ACHN (cell line): ENCODE results near the gene ZNF770.

Source experiments
- DNase-seq: peaks from one replicate; pipeline ENCODE4 v3.0.0-alpha.2; 2015
- in situ Hi-C: cut with HindIII; loops from 2 replicates; pipeline ENCODE4 v1.10.0; 2017; ENCODE audit warnings: low sequenced_read_pairs, low pct_ligation_motif_present, low pct_unique_long_range_greater_than_20kb

ZNF770 gene, protein sequence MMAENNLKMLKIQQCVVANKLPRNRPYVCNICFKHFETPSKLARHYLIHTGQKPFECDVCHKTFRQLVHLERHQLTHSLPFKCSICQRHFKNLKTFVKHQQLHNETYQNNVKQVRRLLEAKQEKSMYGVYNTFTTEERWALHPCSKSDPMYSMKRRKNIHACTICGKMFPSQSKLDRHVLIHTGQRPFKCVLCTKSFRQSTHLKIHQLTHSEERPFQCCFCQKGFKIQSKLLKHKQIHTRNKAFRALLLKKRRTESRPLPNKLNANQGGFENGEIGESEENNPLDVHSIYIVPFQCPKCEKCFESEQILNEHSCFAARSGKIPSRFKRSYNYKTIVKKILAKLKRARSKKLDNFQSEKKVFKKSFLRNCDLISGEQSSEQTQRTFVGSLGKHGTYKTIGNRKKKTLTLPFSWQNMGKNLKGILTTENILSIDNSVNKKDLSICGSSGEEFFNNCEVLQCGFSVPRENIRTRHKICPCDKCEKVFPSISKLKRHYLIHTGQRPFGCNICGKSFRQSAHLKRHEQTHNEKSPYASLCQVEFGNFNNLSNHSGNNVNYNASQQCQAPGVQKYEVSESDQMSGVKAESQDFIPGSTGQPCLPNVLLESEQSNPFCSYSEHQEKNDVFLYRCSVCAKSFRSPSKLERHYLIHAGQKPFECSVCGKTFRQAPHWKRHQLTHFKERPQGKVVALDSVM

DNA sequence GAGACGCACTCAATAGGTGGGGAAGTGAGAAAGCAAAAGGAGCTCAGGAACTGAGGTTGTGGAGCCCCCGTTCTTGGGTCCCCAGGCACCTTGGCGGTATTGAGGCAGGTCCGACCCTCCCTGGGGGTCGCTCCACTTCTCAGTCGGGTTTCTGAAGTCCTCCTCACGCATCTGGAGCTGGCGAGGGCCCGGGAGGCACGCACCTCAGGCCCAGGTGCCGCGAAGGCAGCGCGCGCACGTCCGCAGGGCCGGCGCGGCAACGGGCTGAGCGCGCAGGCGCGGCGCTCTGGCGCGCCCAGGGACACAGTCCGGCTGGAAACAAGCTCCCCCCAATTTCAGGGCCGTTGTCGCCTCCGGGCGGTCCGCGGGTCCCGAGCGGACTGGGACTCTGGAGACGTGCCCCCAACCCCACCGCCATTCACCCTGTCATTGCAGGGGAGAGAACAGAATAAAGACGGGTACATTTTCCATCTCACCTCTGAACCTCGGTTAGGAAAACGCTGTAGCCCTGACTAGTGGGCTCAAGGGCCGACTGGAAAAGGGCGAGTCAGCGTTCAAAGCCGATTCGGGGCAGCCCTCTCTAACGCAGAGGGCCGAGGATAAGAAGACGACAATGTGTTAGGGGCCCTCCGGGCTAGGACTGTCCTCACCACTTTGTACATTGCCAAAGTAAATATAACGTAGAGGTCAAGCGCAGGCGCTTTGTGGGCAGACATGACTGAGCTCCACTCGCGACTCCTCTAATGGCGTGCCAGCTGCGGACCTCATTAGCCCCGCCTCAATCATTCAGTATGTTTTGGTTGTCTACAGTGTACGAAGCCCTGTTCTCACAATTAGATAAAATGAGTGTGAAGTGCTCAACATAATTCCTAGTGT, at the start of gene ZNF770:
TSS of gene ZNF770 (minus strand) at position 261 of the 876 bp plus-strand sequence. CDS start 4,853 bp downstream, outside the sequence.
- DNase-seq = peak; percentile 70
- in situ Hi-C loops = no loop called here

DNA sequence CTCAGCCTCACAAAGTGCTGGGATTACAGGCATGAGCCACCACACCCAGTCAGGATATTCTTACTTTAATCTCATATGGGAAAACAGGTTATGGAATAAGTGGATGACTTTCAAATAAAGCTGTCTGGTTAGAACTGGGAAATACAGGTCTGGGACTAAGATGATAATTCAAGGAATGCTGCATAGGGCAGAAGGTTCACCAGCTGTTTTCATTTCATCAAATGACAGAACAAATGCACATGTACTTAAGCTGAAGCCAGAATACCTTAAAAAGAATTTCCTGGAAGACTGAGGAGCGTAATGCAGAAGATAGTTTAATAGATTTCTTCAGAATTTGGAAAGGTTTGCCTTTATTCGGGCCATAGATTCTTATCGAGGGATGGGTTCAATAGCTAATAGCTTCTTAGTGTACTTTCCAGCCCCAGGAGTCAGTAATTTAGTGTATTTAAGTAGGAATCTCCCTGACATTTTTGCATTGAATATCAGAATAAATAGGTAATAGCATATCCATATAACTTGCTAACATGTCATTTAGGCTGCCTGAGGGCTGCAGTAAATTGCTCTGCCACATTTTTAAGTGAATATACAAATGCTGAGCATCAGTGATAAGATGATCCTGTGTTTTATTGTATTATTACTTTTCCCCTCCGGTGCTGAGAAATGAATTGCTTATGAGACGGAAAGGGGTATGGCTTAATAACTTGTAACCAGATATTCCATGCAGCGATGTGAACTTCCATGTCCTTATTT, 40.3 kb upstream of the ZNF770 start:
- no peak for DNase-seq
- in situ Hi-C loops = no loop called here

DNA sequence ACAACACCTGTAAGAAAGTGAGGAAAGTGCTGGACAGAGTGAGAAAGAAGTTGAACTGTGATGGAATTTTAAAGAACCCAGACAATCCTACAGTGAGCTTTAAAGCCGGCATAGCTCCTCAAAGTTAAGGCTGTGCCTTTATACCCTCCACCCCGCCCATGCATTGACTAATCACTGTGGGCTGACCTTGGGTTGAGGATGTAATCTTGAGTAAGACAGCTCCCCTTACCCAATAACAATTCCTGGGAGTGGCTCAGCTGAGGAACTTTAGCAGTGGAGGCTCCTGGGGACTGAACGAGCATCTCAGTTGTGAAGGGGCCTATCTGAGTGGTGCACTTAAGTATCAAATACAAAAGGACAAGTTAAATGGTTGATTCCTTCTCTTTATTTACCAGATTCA, 35.7 kb upstream of the ZNF770 start:
- in situ Hi-C loops = no loop called here
- DNase-seq = no peak

DNA sequence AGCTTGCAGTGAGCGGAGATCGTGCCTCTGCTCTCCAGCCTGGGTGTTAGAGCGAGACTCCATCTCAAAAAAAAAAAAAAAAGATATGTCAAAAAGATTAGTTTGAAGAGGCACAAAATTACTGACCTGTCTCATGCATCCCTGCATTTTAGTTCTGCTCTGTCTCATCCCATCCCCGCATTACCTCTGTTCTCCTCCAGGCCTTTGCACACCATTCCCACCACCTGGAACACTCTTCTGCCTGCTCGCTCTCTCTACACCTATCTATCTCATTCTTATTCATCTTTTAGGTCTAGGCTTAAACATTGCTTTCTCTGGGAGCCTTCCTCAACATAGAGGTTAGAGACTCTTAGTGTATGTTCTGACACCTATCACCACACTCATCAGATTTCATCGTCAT, 32.9 kb upstream of the ZNF770 start:
- DNase-seq = no peak
- in situ Hi-C loops = no loop called here

DNA sequence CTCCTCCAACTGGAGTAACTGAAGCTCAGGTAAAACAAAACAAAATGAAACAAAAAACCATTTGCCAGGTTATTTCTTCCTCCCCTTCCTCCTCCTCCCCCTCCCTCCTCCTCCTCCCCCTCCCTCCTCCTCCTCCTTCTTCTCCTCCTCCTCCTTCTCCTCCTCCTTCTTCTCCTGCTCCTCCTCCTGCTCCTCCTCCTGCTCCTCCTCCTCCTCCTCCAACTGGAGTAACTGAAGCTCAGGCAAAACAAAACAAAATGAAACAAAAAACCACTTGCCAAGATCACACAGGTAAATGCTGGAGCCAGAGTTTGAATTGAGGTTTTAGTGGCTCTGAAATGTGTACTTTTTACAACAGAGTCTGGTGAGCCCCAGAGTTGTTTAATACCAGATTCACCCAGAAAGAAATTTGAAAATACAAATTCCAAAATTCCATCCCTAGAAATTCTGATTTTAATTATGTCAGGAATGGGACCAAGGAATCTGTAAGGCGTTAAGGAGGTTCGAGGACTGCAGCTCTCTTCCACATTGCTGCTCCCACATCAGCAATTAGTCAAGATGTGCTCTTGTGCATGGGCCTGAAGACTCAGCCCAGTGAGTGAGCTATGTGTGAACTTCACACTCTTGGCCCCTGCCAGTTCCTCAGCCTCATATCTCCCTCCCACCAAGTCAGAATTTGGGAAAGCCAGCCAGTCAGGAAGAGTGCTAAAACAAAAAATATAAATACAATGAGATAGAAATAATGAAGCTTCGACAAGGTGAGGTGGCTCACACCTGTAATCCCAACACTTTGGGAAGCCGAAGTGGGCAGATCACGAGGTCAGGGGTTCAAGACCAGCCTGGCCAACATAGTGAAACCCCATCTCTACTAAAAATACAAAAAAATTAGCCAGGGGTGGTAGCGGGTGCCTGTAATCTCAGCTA, 31.6 kb upstream of the ZNF770 start:
- peak; percentile 22 for DNase-seq
- in situ Hi-C loops = no loop called here

DNA sequence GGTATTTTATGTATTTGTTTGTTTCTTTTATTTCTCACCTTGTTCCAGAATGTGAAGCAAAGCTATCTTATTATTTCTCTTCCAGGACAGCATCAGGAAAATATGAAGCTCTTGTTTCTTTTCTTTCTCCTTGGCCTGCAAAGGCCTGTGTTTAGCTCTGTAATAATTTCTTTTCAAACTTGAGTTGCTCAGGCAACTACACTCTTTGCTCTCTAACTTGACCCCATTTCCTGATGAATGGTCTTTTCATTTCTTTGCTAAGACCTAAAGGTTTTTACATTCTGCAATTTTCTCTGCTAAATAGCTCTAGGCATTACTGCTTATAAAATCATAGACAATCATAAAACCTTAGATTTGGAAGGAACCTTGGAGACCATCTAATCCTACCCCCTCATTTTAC, 26.2 kb upstream of the ZNF770 start:
- in situ Hi-C loops = no loop called here
- DNase-seq = no peak

DNA sequence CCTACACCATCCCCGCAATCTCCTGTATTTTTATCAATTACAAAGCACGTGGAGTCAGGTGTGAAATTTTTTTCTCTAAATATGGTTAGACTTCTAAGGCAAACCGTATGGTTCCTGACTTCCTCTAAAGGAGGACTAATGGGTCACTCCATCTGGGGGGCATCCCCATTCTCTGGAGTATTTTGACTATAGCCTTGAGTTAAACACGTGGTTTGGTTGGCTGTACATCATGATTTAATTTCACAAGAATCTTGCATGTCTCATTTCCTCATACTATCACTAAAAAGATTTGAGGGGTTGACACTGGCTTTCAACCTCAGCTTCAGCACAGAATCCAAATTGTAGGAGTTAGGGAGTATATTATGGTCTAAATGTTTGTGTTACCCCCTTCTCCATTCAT, 25.3 kb upstream of the ZNF770 start:
- DNase-seq = no peak
- in situ Hi-C loops = no loop called here

DNA sequence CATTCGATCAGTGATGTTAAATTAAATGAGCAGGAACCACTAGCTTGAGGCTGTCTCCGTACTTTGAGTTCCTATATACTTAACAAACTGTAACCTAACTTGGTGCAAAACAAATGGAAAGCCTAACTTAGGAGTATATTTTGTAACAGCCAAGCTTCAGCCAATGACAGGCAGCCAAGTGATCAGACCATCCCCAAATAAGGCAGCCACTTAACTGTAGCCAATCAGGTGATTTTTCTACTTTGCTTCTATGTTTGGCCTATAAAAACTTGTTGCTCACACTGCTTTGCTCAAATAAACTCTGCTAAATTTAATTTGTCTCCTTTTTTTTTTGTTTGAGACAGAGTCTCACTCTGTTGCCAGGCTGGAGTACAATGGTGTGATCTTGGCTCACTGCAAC, 19.3 kb upstream of the ZNF770 start:
- no peak for DNase-seq
- in situ Hi-C loops = no loop called here

DNA sequence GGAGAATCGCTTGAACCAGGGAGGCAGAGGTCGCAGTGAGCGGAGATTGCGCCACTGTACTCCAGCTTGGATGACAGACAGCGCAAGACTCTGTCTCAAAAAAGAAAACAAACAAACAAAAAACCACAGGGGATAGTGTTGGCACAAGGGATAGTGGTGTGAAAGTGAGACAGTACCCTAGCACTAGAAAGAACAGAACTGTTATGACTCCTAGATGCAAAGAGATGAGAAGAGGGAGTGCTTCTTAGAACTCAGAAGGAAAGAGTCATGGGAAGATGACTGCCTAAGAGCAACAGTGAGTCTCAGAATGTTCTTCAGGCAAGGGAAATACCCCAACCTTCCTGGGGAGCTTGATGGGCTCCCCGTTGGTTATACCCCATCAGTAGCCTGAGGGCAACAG, 17.8 kb upstream of the ZNF770 start:
- in situ Hi-C loops = no loop called here
- no peak for DNase-seq

DNA sequence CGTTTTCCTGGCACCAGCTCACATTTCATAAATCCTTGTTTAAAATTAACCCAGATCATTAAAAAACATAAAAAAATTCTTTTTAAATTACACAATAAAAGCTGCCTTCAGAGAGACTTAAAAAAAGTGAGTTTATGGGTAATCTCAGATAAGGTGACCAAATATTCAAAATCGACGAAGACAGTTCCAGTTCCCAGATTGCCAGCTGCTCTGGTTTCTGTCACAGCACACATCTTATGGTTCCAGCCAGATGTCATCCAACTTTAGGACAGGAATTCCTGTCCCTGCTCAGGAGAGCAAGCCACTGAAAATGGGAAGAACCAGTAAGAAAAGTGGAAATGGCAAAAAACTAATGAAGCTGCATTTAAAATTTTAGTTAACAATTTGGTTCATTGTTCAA, 15.8 kb upstream of the ZNF770 start:
- in situ Hi-C loops = no loop called here
- no peak for DNase-seq

DNA sequence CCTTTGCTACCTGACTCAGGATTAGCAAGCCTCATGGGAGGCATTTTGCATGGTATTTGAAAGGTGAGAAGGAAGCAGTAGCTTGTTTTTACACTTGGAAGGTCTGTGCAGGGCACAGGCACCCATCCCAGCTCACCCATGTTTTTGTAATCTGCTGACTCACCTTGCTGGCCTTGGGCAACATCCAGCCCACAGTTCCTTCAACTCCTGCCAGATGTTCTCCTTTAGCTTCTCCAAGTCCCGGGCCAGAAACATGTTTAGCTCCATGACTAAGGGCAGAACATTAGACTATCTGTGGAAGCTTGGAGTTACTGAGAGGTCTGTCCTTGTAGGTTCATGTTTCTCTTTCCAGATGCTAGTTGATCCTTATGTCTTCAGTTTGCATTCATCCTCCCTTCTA, 12.4 kb upstream of the ZNF770 start:
- in situ Hi-C loops = no loop called here
- DNase-seq = no peak

DNA sequence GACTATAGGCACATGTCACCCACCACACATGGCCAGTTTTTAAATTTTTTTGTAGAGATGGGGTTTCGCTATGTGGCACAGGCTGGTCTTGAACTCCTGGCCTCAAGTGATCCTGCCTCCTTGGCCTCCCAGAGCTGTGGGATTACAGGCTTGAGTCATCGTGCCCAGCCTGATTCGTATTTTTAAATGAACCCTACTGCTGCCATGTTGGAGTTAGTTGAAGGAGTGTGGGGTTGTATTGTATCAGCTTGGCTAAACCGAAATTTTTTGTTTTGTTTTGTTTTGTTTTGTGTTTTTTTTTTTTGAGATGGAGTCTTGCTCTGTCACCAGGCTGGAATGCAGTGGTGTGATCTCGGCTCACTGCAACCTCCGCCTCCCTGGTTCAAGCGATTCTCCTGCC, 11.8 kb upstream of the ZNF770 start:
- no peak for DNase-seq
- in situ Hi-C loops = no loop called here

DNA sequence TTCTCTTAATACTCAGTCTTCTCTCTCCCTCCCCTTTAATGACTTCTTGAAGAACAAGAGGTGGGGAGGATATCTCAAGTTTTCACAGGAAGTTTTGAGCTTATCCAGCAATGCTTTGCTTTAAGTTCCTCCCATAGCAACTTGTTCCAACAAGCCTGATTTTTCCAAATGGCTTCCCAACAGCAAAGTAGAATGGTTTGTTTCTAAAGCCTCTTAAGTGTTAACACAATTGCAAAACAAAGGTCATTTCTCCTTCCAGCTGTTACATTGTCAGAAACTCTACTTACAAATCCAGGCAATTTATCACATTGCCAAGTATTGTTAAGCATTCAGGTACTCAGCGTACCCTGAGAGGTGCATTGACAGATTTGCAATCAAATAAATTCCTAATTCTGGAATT, 6.8 kb upstream of the ZNF770 start:
- in situ Hi-C loops = no loop called here
- DNase-seq = no peak

DNA sequence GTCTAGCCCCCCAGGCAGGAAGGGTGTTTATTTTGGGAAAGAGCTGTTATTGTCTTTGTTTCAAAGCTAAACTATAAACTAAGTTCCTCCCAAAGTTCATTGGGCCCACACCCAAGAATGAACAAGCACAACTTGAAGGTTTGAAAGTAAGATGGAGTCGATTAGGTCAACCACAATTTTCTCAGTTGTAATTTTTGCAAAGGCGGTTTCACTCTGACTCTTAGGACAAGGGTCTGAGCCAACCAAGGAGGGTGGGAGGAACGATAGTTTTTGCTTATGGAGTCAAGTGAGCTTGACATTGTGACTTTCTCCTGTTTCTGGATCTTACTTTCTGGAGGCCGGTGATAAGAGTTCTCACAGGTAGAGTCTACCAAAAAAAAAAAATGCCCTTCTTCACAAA, 5.8 kb upstream of the ZNF770 start:
- no peak for DNase-seq
- in situ Hi-C loops = no loop called here

DNA sequence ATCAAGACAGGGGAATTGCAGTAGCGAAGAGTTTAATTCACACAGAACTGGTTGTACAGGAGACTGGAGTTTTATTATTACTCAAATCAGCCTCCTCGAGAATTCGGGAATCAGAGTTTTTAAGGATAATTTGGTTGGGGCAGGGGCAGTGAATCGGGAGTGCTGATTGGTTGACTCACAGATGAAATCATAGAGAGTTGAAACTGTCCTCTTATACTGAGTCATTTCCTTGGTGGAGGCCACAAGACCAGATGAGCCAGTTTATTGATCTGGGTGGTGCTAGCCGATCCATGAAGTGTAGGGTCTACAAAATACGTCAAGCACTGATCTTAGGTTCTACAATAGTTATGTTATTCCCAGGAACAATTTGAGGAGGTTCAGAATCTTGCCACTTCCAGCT, 5.3 kb upstream of the ZNF770 start:
- DNase-seq = no peak
- in situ Hi-C loops = no loop called here

DNA sequence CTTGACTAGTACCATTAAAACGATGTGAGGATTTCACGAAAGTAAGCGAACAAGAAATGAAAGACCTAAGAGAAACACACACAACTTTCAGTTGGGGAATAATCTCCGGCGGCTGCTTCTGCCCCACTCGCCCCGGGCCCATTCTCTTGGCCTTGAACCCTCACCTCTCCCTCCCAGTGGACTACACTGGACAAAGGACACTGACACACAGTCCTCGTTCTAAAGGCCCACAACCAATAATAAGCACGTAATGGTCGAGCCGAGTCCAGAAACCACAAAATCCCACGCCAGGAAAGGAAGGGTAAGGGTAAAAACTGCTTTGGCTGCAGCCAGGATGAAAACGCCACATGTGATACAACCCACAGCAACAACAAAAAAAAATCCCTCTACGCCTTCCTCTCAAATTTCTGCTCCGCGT, 469 bp downstream of the ZNF770 start:
- no peak for DNase-seq
- in situ Hi-C loops = no loop called here

DNA sequence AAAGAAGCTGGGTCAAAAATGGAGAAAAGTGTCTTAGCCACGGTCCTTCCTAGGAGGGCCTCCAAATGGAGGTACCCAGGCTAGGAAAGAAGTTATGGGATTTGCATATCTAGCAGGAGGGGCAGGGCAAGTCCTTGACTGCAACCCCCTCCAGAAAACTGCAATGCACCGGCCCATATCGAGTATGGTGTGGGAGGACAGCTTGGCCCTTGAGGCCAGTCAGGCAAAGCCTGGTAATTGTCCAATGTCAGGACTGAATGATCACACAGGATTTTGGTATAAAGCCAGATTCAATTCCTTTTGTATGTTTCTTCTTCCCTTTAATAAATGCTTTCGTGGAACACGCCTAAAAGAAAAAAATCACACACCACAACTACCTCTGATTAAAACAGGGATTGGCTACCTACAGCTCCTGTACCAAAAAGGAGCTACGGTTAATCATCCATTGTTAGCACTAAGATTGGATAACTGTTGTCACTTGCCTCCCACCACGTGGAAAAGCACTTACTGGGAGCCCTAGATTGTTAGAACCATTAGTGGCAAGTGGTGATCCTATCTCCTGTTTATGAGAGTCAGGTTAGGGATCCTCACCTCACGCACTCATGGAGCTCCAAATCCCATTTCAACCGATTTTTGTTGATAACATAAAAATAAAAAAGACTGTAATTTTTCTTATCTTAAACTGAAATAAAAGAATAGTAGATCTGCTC, 1.2 kb downstream of the ZNF770 start:
- no peak for DNase-seq
- in situ Hi-C loops = no loop called here
